CD14-positive monocyte (primary cell): ENCODE data around the gene SH3GLB2. TPM values are rescaled to one million over a fixed set of nuclear protein-coding genes. Genes with fewer than 3 reads are reported as not detected.

Experiments
- DNase-seq, 3 donors: peaks; one replicate each; pipeline ENCODE4 v3.0.0-alpha.2; 2011 to 2022
- H2AFZ ChIP-seq: 2 replicates; pipeline ENCODE4 v1.6.0; 2012; ENCODE audit warnings: mild to moderate bottlenecking, low read depth, low read length, inconsistent platforms; ENCODE audit not compliant: insufficient read depth, poor library complexity, severe bottlenecking
- H3K27ac ChIP-seq, 2 donors: 1 replicate in 1 of 2; 2 replicates in 1 of 2; pipeline ENCODE4 v1.5.1; 2012 to 2013; ENCODE audit warnings: low read length in 2 of 2, control low read depth in 1 of 2, inconsistent platforms in 1 of 2, low read depth in 1 of 2, mild to moderate bottlenecking in 1 of 2
- H3K27me3 ChIP-seq, 2 donors: one replicate each; pipeline versions ENCODE4 v1.6.0 to v1.6.1; 2011 to 2013; ENCODE audit warnings: low read length in 2 of 2; ENCODE audit not compliant: control insufficient read depth in 2 of 2, insufficient read depth in 2 of 2
- H3K36me3 ChIP-seq, 2 donors: replicated peaks in 1 of 2; 1 replicate in 1 of 2; 2 replicates in 1 of 2; pipeline versions ENCODE4 v1.5.1 to v1.6.1; 2012 to 2013; ENCODE audit warnings: low read length in 2 of 2, control low read depth in 1 of 2, inconsistent platforms in 1 of 2, mild to moderate bottlenecking in 1 of 2; ENCODE audit not compliant: insufficient read depth in 2 of 2, control insufficient read depth in 1 of 2
- H3K4me1 ChIP-seq, 2 donors: 1 replicate in 1 of 2; 2 replicates in 1 of 2; pipeline versions ENCODE4 v1.5.1 to v1.6.1; 2012 to 2013; ENCODE audit warnings: low read length in 2 of 2, control low read depth in 1 of 2, inconsistent platforms in 1 of 2, mild to moderate bottlenecking in 1 of 2, moderate library complexity in 1 of 2; ENCODE audit not compliant: insufficient read depth in 2 of 2, control insufficient read depth in 1 of 2
- H3K4me2 ChIP-seq: replicated peaks from 2 replicates; pipeline ENCODE3; 2012; ENCODE audit warnings: low read length, moderate library complexity, mild to moderate bottlenecking; ENCODE audit not compliant: poor library complexity, severe bottlenecking; ENCODE audit errors: extremely low read depth
- H3K4me3 ChIP-seq, 3 experiments: fragments of 200-600 bp in 1 of 3; sonication (generic) in 1 of 3; replicated peaks in 1 of 3; 1 replicate in 2 of 3; 2 replicates in 1 of 3; pipeline ENCODE4 v1.5.1; 2011 to 2013; ENCODE audit warnings: low read length in 3 of 3, mild to moderate bottlenecking in 3 of 3, control low read depth in 2 of 3, low read depth in 2 of 3, inconsistent platforms in 1 of 3, moderate library complexity in 1 of 3
- H3K79me2 ChIP-seq: 2 replicates; pipeline ENCODE4 v1.6.0; 2012; ENCODE audit warnings: mild to moderate bottlenecking, control low read depth, inconsistent platforms, low read length, moderate library complexity; ENCODE audit not compliant: insufficient read depth
- H3K9ac ChIP-seq: 2 replicates; pipeline ENCODE4 v1.6.0; 2017; ENCODE audit warnings: low read length, mild to moderate bottlenecking; ENCODE audit not compliant: insufficient read depth, poor library complexity, severe bottlenecking
- H3K9me3 ChIP-seq, 2 donors: replicated peaks in 1 of 2; 1 replicate in 1 of 2; 2 replicates in 1 of 2; pipeline versions ENCODE4 v1.5.1 to v1.6.1; 2012 to 2013; ENCODE audit warnings: low read length in 2 of 2, control low read depth in 1 of 2; ENCODE audit not compliant: control insufficient read depth in 1 of 2, insufficient read depth in 1 of 2
- H4K20me1 ChIP-seq: 2 replicates; pipeline ENCODE4 v1.6.0; 2012; ENCODE audit warnings: mild to moderate bottlenecking, low read length, control low read depth, moderate library complexity; ENCODE audit not compliant: insufficient read depth
- H3K27ac Mint-ChIP-seq, 7 donors: one replicate each; pipeline ENCODE4 v1.8.0; 2020; ENCODE audit warnings: mild to moderate bottlenecking in 7 of 7, mixed read lengths in 7 of 7, moderate library complexity in 6 of 7, inconsistent platforms in 2 of 7
- H3K27me3 Mint-ChIP-seq, 3 donors: one replicate each; pipeline ENCODE4 v1.8.0; 2021 to 2022; ENCODE audit warnings: low read depth in 3 of 3, mild to moderate bottlenecking in 3 of 3, mixed read lengths in 3 of 3, moderate library complexity in 3 of 3, inconsistent platforms in 1 of 3
- H3K36me3 Mint-ChIP-seq, 2 donors: one replicate each; pipeline ENCODE4 v1.8.0; 2020; ENCODE audit warnings: mixed read lengths in 2 of 2, inconsistent platforms in 1 of 2, mild to moderate bottlenecking in 1 of 2
- H3K4me1 Mint-ChIP-seq: one replicate; pipeline ENCODE4 v1.8.0; 2020; ENCODE audit warnings: mild to moderate bottlenecking, mixed read lengths
- H3K4me3 Mint-ChIP-seq, 2 donors: one replicate each; pipeline ENCODE4 v1.8.0; 2020; ENCODE audit warnings: mild to moderate bottlenecking in 2 of 2, mixed read lengths in 2 of 2, moderate library complexity in 1 of 2
- H3K9me3 Mint-ChIP-seq, 7 donors: one replicate each; pipeline ENCODE4 v1.8.0; 2020 to 2022; ENCODE audit warnings: mixed read lengths in 7 of 7, mild to moderate bottlenecking in 6 of 7, moderate library complexity in 6 of 7, inconsistent platforms in 2 of 7
- CTCF ChIP-seq: fragments of 200-600 bp; IDR thresholded peaks from one replicate; pipeline ENCODE4 v1.8.0; 2022; ENCODE audit warnings: antibody characterized with exemption, mild to moderate bottlenecking
- WGBS: methylation state at CpG from one replicate; pipeline ENCODE4 v1.1.5; 2013; ENCODE audit warnings: missing lambda C conversion rate; ENCODE audit not compliant: insufficient coverage; 5-methylcytosine and 5-hydroxymethylcytosine counted together
- intact Hi-C, 2 donors: fragments of 100-400 bp; cut with micrococcal nuclease; formaldehyde crosslinking; loops; one replicate each; pipeline versions ENCODE4 v1.15.0 to v1.15.1; 2023
- polyA plus RNA-seq, 3 donors: library from polyadenylated mRNA; depleted of rRNA in 1 of 3; unstranded in 2 of 3; stranded (reverse) in 1 of 3; fragments of 300-500 nt in 2 of 3; fragments of >200 nt in 1 of 3; fragmentation: Illumina TruSeq in 2 of 3; gene quantifications; 1 replicate in 2 of 3; 2 replicates in 1 of 3; pipeline ENCODE4 v1.2.3, GENCODE V29; 2012 to 2021

SH3GLB2 gene
- polyA plus RNA-seq, 3 donors = 8.0 to 77.0 (median 25.9) TPM

GRCh38 chr9:129007035-129007765 is 20.9 kb downstream of the SH3GLB2 start:
- intact Hi-C loops = no loop called here
- Histone ChIP-seq H3K79me2 (no peaks in the 10 kb centered on the region), H3K9me3 (no peaks in the 10 kb centered on the region), H3K27ac (no peak overlapping the region), H3K27me3 (no peaks in the 10 kb centered on the region), H3K4me2 (no peak overlapping the region), H2AFZ (no peak overlapping the region), H3K4me3 (no peak overlapping the region), H4K20me1 (no peaks in the 10 kb centered on the region), H3K36me3 (peaks cover 53 to 79% of the 10 kb centered on the region in 2 donors), H3K4me1 (no peaks in the 10 kb centered on the region), H3K9ac (no peak overlapping the region)
- Mint-ChIP-seq H3K27me3 (peaks cover 0 to 2% (median 0%) of the 10 kb centered on the region in 3 donors), H3K27ac (peak overlapping the region in 1 of 7 donors; percentile 48), H3K4me3 (no peak overlapping the region), H3K9me3 (no peaks in the 10 kb centered on the region), H3K4me1 (no peaks in the 10 kb centered on the region), H3K36me3 (peaks cover 55 to 84% of the 10 kb centered on the region in 2 donors)
- peak; percentile 35 for TF ChIP-seq CTCF
- DNase-seq = no peak
- 96% methylated on average over 12 of the region's 14 CpGs for WGBS

- peaks cover 0 to 2% (median 0%) of the 10 kb centered on the region in 3 donors for H3K27me3 Mint-ChIP-seq
- 82% methylated on average over 15 of the region's 21 CpGs for WGBS
- peaks cover 56 to 81% of the 10 kb centered on the region in 2 donors for H3K36me3 ChIP-seq
- intact Hi-C loops = no loop called here
- H3K27me3 ChIP-seq = no peaks in the 10 kb centered on the region
- no peaks in the 10 kb centered on the region for H3K9me3 Mint-ChIP-seq
- no peaks in the 10 kb centered on the region for H3K4me1 Mint-ChIP-seq
- peaks cover 60 to 84% of the 10 kb centered on the region in 2 donors for H3K36me3 Mint-ChIP-seq
- no peak overlapping the region for H3K27ac Mint-ChIP-seq
- H4K20me1 ChIP-seq = no peaks in the 10 kb centered on the region
- peak in 2 of 3 donors; percentile 7 to 27 for DNase-seq
- H3K9me3 ChIP-seq = no peaks in the 10 kb centered on the region
- no peak overlapping the region for H3K4me3 ChIP-seq
- no peak overlapping the region for H3K9ac ChIP-seq
- no peaks in the 10 kb centered on the region for H3K79me2 ChIP-seq
- TF ChIP-seq CTCF = peak; percentile 77
- no peak overlapping the region for H3K4me2 ChIP-seq
- no peaks in the 10 kb centered on the region for H3K4me1 ChIP-seq
- no peak overlapping the region for H3K4me3 Mint-ChIP-seq
- H3K27ac ChIP-seq = no peak overlapping the region
- H2AFZ ChIP-seq = no peak overlapping the region
Measured at GRCh38 chr9:129006328-129007034, 21.6 kb downstream of the SH3GLB2 start.
